Urothelium cell line (cell line): ENCODE measurements around the gene SPEG.

ENCODE experiments used
- DNase-seq: peaks from one replicate; pipeline ENCODE4 v3.0.0; 2011; ENCODE audit warnings: low spot score, mixed read lengths
- FAIRE-seq: peaks from 2 replicates; lab custom pipeline; 2011; peaks lifted over from hg19 to GRCh38; lab: Jason Lieb, UNC

Gene SPEG

GRCh38 chr2:219441451-219442255 is 7.0 kb downstream of the SPEG start:
- peak; percentile 94 for DNase-seq
- peak; percentile 55 for FAIRE-seq

DNA sequence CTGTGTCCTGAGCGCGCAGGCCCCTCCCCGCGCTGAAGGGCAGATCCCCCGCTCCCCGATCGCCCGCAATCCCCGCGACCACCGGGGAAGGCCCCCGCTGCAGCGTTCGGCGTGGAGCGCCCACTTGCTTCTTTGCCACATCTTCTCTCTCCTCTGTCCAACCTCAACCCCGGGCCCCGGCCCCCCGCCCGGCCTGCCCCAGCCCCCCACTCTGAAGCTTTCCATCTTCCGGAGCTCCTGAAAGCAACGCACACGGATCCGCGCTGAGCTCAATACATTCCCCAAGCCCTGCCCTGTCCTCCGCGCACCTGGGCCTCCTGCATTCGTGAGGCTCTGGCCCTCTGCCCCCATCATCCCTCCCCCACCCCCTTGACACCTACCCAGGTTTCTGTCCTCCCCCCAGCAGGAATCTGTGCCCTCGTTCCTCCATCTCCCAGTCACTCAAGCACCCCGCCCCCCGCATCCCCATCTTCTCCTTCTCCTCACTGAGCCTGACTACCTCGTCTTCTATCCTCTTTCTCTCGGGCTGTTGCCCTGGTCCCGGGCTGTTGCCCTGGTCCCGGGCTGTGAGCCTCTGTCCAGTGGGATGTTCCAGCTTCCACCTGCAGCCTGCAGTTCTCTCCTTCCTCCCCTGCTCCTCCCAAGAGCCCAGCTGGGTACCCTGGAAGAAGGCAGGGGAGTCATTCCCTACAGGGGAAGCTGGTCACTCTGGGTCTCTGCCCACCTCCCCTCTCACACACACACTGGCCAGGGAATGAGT is 7.8 kb downstream of the SPEG start:
- DNase-seq (no peak), FAIRE-seq (no peak)

- peak; percentile 5 for FAIRE-seq
Measured at GRCh38 chr2:219443016-219443696, 8.5 kb downstream of the SPEG start.

GRCh38 chr2:219443697-219444023 is 9.0 kb downstream of the SPEG start:
- no peak for DNase-seq
- no peak for FAIRE-seq

More at GRCh38 chr2:219443016-219443696, 8.5 kb downstream of the SPEG start:
- no peak for DNase-seq

DNA sequence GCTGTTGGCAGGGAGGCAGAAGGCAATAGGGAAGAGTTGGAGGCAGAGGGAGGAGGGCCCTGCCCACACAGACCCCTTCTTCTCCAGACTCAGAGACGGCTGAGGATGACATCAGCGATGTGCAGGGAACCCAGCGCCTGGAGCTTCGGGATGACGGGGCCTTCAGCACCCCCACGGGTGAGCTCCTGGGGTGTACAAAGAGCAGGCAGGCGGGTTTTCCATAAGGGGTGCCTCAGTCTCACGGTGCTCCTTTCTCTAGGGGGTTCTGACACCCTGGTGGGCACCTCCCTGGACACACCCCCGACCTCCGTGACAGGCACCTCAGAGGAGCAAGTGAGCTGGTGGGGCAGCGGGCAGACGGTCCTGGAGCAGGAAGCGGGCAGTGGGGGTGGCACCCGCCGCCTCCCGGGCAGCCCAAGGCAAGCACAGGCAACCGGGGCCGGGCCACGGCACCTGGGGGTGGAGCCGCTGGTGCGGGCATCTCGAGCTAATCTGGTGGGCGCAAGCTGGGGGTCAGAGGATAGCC is 10.0 kb downstream of the SPEG start:
- DNase-seq (no peak), FAIRE-seq (no peak)

GRCh38 chr2:219445220-219445640 is 10.6 kb downstream of the SPEG start:
- FAIRE-seq: no peak
- DNase-seq: no peak

GRCh38 chr2:219446101-219446504 is 11.5 kb downstream of the SPEG start:
- DNase-seq (peak; percentile 55), FAIRE-seq (no peak)

- no peak for FAIRE-seq
Measured at GRCh38 chr2:219446689-219447088, 12.0 kb downstream of the SPEG start.

GRCh38 chr2:219447242-219448098 is 12.8 kb downstream of the SPEG start:
- FAIRE-seq (no peak), DNase-seq (no peak)

More at GRCh38 chr2:219446689-219447088, 12.0 kb downstream of the SPEG start:
- no peak for DNase-seq

GRCh38 chr2:219448099-219448775 is 13.6 kb downstream of the SPEG start:
- FAIRE-seq: no peak
- DNase-seq: no peak

- no peak for DNase-seq
- no peak for FAIRE-seq
Measured at GRCh38 chr2:219448776-219449341, 14.2 kb downstream of the SPEG start.

- FAIRE-seq (no peak), DNase-seq (no peak)
Measured at GRCh38 chr2:219449609-219450008, 15.0 kb downstream of the SPEG start.

DNA sequence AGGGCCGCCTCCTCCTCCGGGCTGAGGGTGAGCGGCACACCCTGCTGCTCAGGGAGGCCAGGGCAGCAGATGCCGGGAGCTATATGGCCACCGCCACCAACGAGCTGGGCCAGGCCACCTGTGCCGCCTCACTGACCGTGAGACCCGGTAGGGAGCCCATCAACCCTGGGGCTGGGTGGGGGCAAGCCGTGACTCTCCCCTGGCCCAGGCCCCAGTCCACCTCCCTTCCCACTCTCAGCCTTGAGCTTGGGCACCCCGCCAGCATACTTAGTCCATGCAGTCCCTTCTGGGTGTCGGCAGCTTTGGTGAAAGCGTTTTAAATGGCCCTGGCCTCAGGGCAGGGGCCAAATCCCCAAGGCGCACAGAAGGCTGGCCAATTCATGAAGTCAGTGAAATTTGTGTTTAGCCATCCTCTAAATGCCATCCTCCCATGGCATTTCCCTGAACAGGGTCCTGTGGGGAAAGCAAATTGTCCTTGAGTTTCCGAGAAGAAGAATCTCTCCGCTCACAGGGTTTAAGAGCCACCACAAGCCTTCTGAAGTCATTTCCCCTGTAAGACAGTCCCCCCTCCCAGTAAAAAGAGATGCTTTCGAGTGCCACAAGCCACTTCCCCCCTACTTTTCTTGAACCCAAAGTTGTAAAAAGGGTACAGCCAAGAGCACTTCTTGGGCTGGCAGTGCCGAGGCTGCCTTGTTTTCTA is 17.2 kb downstream of the SPEG start:
- FAIRE-seq (peak; percentile 69), DNase-seq (no peak)

- DNase-seq (peak; percentile 92), FAIRE-seq (peak; percentile 92)
Measured at GRCh38 chr2:219452361-219453317, 18.0 kb downstream of the SPEG start.

DNA sequence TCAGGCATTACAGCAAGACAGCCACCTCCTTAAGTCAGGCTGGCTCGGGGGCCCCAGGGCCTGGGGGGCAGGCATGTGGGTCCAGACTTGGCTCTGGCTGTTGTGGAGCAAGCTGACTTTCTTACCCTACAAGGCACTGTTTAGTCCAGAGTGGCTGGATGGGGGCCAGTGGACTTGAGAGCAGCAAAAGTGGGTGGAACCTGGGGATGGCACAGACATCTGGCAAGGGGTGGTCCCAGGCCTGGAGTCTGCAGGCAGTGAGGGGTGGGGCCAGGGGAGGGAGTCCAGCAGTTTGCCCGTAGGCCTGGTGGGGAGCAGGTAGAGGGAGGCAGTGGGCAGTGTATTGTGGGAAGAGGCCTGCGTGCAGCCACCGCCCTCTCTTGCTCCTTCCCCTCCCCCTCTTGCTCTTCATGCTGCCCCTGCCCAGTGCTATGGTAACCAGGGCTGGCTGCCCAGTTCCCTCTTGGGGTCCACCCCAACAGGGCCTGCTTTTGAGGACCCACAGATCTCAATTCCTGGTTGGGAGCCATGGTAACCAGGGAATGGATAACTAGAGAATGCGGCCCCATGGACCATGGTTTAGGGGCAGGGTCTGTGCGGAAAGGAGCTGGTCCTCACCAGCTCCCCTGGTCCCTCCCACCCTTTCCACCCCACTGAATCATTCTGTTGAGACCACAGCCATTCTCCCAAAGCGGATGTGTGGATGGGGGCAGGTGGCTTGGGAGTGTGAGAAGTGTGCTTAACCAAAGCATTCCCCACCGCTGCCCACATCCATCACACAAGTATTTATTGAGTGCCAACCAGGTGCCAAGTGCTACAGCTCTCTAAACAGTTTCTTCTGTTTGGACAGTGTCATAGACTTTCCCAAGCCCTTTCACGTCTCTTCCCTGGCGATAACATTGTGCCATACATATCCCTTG is 19.3 kb downstream of the SPEG start:
- FAIRE-seq (peak; percentile 96), DNase-seq (peak; percentile 85)

DNA sequence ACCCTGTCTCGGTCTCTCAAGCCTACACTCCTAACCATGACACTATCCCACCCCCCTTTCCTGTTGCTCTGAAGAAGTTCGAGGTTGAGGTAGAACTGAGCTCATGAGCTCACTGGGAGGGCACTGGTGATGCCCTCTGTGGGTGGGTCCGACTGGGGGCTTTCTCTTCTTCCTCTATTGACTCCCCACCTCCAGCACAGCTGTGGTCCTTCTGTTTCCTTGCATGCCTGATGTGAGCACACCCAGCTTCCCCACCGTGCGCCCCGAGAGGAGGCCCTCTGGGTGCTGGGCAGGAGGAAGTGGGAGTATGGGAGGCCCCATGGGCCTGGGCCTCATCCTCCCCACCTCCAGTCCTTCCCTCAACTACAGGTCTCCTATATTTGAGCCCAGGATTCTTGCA is 20.9 kb downstream of the SPEG start:
- DNase-seq: no peak
- no peak for FAIRE-seq
